ENCODE data around the gene TSC22D2.

- no peak for TF ChIP-seq CTCF (IDR thresholded peaks at IDR 0.05; ENCODE audit: low read depth, low read length)
- TF ChIP-seq POLR2A (IDR thresholded peaks at IDR 0.05; ENCODE audit: extremely low read depth, insufficient read length), result no peak
- no peak for TF ChIP-seq MAX (IDR thresholded peaks at IDR 0.05; ENCODE audit: low read depth, low read length)
Measured at GRCh38 chr3:150455341-150455740, 47.2 kb downstream of the TSC22D2 start.

All from NB4 (cell line).